RWPE1 (cell line): ENCODE results near the gene PER1.
A peak's percentile ranks its signal among the peaks of the same experiment; 100 is the strongest.
"Not testable (repeated sequence)": the region's sequence is repeated elsewhere in the genome, so short reads cannot be mapped to it uniquely, and the experiment has no call there.

Experiments
- CTCF ChIA-PET: fragments of 350-600 bp; sonication (Branson Sonifier 250); formaldehyde crosslinking; extraction: SDS; loops from one replicate; lab custom pipeline; 2021; lab: Yijun Ruan, JAX
- POLR2A ChIA-PET: fragments of 400-600 bp; formaldehyde crosslinking; extraction: SDS; loops from one replicate; lab custom pipeline; 2020; ENCODE audit warnings: antibody characterized with exemption; ENCODE audit not compliant: low non-redundant PET; lab: Yijun Ruan, JAX
- DNase-seq: peaks from one replicate; pipeline ENCODE4 v3.0.0; 2012; ENCODE audit warnings: low spot score
- H3K27ac ChIP-seq: fragments of 450-650 bp; 2 replicates; pipeline ENCODE4 v1.5.1; 2017
- TF ChIP-seq, protein P1 (sequence below): fragments of 450-650 bp; conservative IDR thresholded peaks from 2 replicates; pipeline ENCODE4 v1.5.1; 2017; ENCODE audit warnings: low read depth, mild to moderate bottlenecking

PER1 gene

DNA sequence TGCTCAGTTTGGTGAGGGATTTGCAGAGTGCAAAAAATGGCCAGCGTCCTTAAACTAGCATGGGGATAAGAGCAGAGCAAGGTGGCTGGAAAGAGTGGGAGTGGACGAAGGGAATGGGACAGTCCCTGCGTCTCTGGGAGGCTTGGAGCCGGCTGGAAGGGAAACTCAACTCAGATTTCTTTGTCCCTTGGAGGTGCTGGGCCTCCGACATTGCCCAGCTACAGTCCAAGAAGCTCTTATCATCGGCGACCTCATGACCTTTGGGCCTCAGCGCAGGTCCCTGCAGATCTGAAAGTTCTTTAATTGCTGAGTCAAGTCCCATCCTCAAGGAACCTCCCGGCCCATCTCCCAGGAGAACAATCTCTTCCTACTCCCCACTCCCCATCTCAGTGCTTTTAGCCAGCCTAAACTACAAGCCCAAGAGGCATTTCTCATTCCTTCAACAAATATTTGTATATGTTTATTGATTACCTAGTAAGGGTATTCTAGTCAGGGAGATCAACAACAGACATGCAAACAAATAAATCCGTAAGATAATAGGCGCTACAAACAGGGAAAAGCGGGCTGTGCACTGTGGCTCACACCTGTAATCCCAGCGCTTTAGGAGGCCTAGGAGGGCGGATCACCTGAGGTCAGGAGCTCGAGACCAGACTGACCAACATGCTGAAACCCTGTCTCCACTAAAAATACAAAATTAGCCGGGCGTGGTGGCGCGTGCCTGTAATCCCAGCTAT, 25.0 kb upstream of the PER1 start:
- POLR2A ChIA-PET = no interaction called here
- CTCF ChIA-PET = interaction anchor here (1.2 to 1.4 kb wide), 2 partner anchors 9 to 38 kb away, joined by 3 read pairs; no protein-coding TSS in a partner anchor
- peak overlapping the region; percentile 87 for H3K27ac ChIP-seq
- no peak for DNase-seq
- TF ChIP-seq, protein P1, sequence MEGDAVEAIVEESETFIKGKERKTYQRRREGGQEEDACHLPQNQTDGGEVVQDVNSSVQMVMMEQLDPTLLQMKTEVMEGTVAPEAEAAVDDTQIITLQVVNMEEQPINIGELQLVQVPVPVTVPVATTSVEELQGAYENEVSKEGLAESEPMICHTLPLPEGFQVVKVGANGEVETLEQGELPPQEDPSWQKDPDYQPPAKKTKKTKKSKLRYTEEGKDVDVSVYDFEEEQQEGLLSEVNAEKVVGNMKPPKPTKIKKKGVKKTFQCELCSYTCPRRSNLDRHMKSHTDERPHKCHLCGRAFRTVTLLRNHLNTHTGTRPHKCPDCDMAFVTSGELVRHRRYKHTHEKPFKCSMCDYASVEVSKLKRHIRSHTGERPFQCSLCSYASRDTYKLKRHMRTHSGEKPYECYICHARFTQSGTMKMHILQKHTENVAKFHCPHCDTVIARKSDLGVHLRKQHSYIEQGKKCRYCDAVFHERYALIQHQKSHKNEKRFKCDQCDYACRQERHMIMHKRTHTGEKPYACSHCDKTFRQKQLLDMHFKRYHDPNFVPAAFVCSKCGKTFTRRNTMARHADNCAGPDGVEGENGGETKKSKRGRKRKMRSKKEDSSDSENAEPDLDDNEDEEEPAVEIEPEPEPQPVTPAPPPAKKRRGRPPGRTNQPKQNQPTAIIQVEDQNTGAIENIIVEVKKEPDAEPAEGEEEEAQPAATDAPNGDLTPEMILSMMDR = no peak

DNA sequence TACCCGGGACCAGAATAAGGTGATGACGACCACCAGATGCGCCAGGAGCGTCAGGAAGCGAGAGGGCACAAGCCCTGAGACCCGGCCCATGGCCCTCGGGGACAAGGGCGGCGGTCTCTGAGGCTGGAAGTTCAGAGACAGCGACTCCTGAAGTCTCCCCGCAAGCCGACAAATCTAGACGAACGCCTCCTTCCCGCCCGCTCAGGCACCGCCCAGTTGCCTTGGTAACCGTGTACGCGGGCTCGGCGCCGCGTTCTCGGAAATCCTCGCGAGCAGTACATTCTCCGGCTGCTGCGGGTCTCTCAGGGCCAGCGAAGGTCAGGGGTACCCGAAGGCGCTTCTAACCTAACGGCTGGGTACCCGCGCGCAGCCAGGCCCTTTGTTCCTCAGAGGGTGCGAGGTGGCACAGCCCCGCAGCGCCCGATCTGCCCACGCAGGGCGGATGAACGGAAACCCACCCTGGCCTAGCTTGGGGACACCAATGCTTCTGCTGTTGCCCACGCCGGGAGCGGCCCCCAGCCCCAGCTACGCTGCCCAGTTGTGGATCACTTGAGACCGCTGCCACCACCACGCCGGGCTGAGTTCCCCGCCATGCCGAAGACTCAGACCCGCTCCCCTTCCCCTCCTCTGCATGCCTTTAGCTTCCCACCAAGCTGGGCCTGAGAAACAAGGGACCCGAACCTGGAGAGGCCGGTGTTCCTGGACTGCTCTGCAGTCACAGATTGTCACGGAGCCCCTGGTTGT, 24.2 kb upstream of the PER1 start, which contains the start of gene TMEM107:
Gene TMEM107 (minus strand): TSS at position 184 of the 744 bp plus-strand sequence. CDS start 94 bp downstream, at position 90.
- peak within 1 kb of the TSS; percentile 87 for H3K27ac ChIP-seq
- TF ChIP-seq, protein P1 = no peak; the same call in 1 of the 2 replicates
- CTCF ChIA-PET = interaction anchor here (0.5 to 1.4 kb wide), 3 partner anchors 10 to 37 kb away, joined by 3 read pairs; no protein-coding TSS in a partner anchor
- peak; percentile 76 for DNase-seq
- POLR2A ChIA-PET = no interaction called here

DNA sequence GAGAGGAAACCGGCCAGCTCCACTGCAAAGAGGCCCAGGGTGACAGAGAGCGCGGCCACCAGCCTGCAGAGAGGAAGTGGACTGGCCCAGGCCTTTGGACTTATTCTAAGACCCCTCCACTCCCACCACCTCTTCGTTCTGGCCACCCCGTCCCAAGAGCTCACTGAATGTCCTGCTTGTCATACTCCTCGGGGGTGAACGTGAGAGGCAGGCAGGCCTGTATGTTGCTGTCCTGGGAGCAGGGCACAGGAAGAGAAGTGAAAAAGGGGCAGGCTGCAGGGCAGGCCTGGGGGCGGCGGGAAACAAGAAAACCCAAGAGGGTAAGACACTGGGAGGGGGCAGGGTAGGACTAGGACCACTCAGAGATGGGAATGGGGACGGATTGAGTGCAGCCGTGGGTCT, 23.6 kb upstream of the PER1 start:
- ChIA-PET CTCF (interaction anchor here (1.4 kb wide), 1 partner anchor 37 kb away, joined by 3 read pairs; no protein-coding TSS in a partner anchor), POLR2A (no interaction called here)
- H3K27ac ChIP-seq = peak overlapping the region; percentile 87
- no peak for DNase-seq
- TF ChIP-seq, protein P1 = no peak

DNA sequence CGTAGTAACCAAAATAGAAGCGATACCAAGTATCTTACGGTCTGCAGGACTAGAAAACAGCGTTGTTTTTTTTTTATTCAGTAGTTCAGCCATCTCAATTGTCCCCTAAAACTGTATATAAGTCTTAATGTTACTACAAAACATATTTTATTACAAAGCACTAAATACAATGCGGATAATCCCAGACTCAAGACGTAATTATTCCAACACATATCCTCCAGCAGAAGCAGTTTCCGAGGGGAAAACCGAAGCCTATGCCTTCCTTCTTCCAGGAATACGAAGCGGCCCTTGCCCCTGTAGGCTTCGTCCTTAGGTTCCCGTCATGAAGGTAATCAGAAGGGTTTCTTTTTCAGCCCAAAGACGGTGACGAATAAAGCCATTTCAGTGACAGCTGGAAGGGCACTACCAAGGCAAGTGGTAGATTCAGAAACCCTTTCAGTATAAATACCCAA, 21.7 kb upstream of the PER1 start:
- ChIA-PET POLR2A (interaction anchor here (0.5 to 1.2 kb wide), 3 partner anchors 17 to 73 kb away, joined by 4 to 5 read pairs (median 5); no protein-coding TSS in a partner anchor), CTCF (interaction anchor here (0.6 kb wide), 1 partner anchor 10 kb away, joined by 3 read pairs; no protein-coding TSS in a partner anchor)
- H3K27ac ChIP-seq = peak overlapping the region; percentile 87
- TF ChIP-seq, protein P1 = no peak
- no peak for DNase-seq

DNA sequence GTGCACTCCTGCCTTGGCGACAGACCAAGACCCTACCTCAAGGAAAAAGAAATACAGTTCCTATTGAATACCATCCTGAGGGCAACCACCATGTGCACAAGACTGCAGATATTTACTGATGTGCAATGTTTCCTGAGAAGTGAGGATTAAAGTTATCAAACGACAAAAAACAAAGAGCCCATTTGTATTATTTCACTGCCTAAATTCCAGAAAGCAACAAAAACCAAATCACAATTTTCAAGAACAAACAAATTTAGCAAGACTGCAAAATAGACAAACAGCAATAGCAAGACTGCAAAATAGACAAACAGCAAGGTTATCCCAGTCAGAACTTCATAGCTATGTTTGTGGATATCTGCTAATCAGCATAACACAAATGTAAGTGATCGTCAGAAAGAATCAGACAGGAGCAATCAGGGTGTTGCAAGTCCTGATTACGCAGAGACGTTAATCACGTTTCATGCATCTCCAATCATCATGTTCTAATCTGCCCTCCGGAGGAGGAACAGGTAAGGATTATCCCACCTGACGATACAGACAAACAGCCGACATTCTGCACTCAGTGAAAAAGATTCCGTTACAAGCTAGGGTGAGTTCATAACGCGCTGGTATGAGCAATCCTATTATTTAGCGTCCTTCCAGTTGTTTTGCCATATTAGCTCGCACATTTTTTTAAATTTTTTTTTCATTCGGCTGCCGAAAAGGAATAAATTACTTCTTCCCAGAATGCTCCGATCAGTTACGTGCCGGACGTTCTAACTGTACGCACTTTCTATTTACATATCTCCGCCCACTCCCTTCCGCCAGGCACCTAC, 21.1 kb upstream of the PER1 start:
- POLR2A ChIA-PET = interaction anchor here (0.5 to 1.2 kb wide), 4 partner anchors 9 to 74 kb away, joined by 4 to 5 read pairs (median 4); no protein-coding TSS in a partner anchor
- DNase-seq = peak; percentile 75
- CTCF ChIA-PET = interaction anchor here (0.6 to 0.9 kb wide), 3 partner anchors 10 to 15 kb away, joined by 3 read pairs; no protein-coding TSS in a partner anchor
- TF ChIP-seq, protein P1 = no peak
- peak overlapping the region; percentile 70; the same call in 1 of the 2 replicates for H3K27ac ChIP-seq

DNA sequence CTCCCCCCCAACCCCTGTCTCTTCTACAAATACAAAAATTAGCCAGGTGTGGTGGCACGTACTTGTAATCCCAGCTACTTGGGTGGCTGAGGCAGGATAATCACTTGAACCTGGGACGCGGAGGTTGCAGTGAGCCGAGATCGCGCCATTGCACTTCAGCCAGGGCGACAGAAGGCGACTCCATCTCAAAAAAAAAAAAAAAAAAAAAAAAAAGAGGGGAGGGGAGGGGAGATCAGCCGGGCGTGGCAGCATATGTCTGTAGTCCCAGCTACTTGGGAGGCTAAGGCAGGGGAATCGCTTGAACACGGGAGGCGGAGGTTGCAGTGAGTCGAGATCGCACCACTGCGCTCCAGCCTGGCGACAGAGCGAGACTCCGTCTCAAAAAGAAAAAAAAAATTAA, 18.0 kb upstream of the PER1 start:
- POLR2A ChIA-PET = interaction anchor here (0.7 kb wide), 1 partner anchor 48 kb away, joined by 5 read pairs; no protein-coding TSS in a partner anchor
- not testable (repeated sequence) for DNase-seq
- CTCF ChIA-PET = interaction anchor here (0.7 kb wide), 1 partner anchor 125 kb away, joined by 3 read pairs; the partner anchor contains the start of gene SLC25A35

More for the DNA sequence above, 18.0 kb upstream of the PER1 start:
- peak overlapping the region; percentile 24; the same call in 1 of the 2 replicates for H3K27ac ChIP-seq
